ENCODE results near the gene THADA. TPM values are rescaled to one million over a fixed set of nuclear protein-coding genes. Genes with fewer than 3 reads are reported as not detected.
A peak's percentile ranks its signal among the peaks of the same experiment; 100 is the strongest.

Gene THADA
- total RNA-seq, 1 donor from 2014 or later: 33.8 TPM

DNA sequence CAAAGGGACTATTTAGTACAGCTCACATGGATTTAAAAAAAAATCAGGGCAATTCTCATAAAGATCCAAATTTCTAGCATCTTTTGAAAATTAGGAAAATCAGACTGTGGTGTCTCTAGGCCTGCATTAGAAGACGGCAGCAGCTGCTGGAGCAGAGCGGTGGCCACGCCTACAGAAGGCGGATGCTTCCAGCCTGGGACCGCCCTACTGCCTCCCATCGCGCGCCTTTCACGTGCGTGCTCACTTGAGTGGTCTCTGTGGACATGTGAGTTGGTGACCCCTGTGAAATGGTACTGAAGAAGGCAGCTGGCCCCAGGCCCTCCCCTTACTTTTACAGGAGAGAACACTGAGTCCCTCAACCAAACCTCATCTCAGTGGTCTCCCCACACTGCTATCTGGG lies 354.3 kb downstream of the THADA start:
- Mint-ChIP-seq H3K27ac (ENCODE audit: unreplicated experiment) (no peak overlapping the region), H3K27me3 (ENCODE audit: low read depth) (no peaks in the 10 kb centered on the region), H3K36me3 (ENCODE audit: low read depth) (peaks cover 9% of the 10 kb centered on the region), H3K4me3 (no peak overlapping the region), H3K4me1 (no peaks in the 10 kb centered on the region), H3K9me3 (no peaks in the 10 kb centered on the region)
- no peak for DNase-seq (ENCODE audit: low read depth, low spot score)
- TF ChIP-seq, protein P1, sequence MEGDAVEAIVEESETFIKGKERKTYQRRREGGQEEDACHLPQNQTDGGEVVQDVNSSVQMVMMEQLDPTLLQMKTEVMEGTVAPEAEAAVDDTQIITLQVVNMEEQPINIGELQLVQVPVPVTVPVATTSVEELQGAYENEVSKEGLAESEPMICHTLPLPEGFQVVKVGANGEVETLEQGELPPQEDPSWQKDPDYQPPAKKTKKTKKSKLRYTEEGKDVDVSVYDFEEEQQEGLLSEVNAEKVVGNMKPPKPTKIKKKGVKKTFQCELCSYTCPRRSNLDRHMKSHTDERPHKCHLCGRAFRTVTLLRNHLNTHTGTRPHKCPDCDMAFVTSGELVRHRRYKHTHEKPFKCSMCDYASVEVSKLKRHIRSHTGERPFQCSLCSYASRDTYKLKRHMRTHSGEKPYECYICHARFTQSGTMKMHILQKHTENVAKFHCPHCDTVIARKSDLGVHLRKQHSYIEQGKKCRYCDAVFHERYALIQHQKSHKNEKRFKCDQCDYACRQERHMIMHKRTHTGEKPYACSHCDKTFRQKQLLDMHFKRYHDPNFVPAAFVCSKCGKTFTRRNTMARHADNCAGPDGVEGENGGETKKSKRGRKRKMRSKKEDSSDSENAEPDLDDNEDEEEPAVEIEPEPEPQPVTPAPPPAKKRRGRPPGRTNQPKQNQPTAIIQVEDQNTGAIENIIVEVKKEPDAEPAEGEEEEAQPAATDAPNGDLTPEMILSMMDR (conservative IDR thresholded peaks at IDR 0.05): no peak

DNA sequence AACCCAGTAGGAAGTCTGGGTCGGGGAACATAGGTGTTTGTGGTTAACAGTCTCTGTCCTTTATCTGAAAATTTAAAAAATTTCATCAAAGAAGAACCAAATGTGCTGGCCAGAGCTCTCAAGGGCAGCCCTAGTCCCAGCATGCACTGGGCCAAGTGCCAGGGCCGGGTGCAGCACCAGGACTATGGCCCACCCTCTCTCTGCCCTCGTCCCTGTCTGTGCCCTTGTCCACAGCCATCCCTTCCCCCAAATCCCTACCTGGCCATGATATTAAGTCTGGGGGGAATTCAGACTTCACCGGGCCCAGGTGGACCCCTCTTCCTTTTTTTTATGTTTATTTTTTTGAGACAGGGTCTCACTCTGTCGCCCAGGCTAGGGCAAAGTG lies 355.1 kb downstream of the THADA start:
- no peak overlapping the region for H3K4me3 Mint-ChIP-seq
- no peaks in the 10 kb centered on the region for H3K4me1 Mint-ChIP-seq
- no peak overlapping the region for H3K27ac Mint-ChIP-seq (ENCODE audit: unreplicated experiment)
- no peaks in the 10 kb centered on the region for H3K9me3 Mint-ChIP-seq
- TF ChIP-seq, protein P1 (conservative IDR thresholded peaks at IDR 0.05): no peak
- peaks cover 9% of the 10 kb centered on the region for H3K36me3 Mint-ChIP-seq (ENCODE audit: low read depth)
- no peaks in the 10 kb centered on the region for H3K27me3 Mint-ChIP-seq (ENCODE audit: low read depth)
- DNase-seq (ENCODE audit: low read depth, low spot score): no peak

DNA sequence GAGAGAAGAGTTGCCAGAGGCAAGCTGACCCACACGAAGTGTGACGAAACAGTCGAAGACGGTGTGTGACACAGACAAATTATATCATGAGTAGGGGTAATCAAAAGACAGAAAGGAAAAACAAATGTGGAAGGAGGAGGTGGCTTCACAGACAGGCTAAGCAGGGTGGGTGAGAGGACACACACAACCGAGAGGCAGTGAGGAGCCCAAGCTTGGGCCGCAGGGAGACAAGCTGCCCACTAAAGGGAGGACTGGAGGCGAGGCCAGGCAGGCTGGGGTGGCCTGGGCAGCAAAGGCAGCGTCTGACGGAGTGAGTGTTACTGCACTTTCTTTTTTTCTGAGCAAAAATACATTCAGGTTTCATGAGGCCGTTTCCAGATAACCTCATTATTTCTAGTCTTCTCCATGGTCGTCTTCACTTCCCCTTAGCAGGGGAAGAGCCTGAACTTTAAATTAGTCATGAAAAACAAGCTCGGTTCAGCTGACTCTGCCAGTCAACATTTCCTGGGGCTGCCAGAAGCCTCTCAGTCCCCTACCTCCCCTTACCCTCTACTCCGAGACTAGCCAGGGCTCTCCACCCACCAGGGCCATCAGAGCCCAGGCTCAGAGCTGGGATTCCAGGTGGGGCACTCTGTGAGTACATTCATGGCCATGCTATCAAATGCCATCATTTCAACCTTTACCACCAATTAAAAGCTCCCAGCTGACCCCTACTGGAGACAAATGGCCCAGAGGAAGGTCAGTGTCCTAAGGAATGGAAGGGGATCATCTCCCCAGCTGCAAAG lies 355.7 kb downstream of the THADA start:
- Mint-ChIP-seq H3K27me3 (ENCODE audit: low read depth) (no peaks in the 10 kb centered on the region), H3K4me3 (no peak overlapping the region), H3K9me3 (no peaks in the 10 kb centered on the region), H3K27ac (ENCODE audit: unreplicated experiment) (no peak overlapping the region), H3K4me1 (no peaks in the 10 kb centered on the region), H3K36me3 (ENCODE audit: low read depth) (peaks cover 9% of the 10 kb centered on the region)
- TF ChIP-seq, protein P1 (conservative IDR thresholded peaks at IDR 0.05): no peak
- no peak for DNase-seq (ENCODE audit: low read depth, low spot score)

DNA sequence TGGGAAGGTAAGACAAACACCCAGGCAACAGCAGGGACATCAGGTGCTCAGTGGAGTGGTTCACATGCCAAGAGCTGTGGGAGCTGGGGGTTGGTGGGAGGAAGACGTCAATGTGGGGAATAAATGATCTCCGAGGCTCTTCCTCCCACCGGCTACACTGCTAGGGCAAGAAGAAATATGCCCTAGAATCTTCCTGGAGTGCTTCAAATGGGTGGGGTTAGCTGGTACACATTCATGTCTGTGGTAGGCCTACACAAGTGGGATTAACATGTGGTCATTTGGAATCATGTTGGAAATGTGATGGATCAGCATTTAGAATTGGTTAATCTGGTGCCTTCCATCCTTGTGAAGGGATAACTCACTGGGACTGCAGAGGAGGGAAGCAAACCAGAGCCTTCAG lies 357.0 kb downstream of the THADA start:
- no peaks in the 10 kb centered on the region for H3K27me3 Mint-ChIP-seq (ENCODE audit: low read depth)
- DNase-seq (ENCODE audit: low read depth, low spot score): no peak
- H3K9me3 Mint-ChIP-seq: no peaks in the 10 kb centered on the region
- TF ChIP-seq, protein P1 (conservative IDR thresholded peaks at IDR 0.05): no peak
- no peak overlapping the region for H3K4me3 Mint-ChIP-seq
- peaks cover 9% of the 10 kb centered on the region for H3K36me3 Mint-ChIP-seq (ENCODE audit: low read depth)
- no peaks in the 10 kb centered on the region for H3K4me1 Mint-ChIP-seq
- H3K27ac Mint-ChIP-seq (ENCODE audit: unreplicated experiment): peak overlapping the region; percentile 53

DNA sequence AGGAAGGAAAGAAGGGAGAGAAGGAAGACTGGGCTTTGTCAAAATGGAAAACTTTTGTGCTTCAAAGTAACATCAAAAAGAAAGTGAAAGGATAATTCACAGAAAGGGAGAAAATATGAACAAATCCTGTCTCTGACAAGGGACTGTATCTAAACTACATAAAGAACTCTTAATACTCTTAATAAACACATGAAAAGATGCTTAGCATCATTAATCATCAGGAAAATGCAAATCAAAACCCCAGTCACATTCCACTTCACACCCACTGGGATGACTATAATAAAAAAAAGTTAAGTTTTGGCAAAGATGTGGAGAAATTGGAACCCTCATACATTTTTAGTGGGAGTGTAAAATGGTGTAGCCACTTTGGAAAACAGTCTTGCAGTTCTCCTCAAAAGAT lies 357.7 kb downstream of the THADA start:
- Mint-ChIP-seq H3K4me1 (no peaks in the 10 kb centered on the region), H3K4me3 (no peak overlapping the region), H3K27ac (ENCODE audit: unreplicated experiment) (no peak overlapping the region), H3K27me3 (ENCODE audit: low read depth) (no peaks in the 10 kb centered on the region), H3K9me3 (no peaks in the 10 kb centered on the region), H3K36me3 (ENCODE audit: low read depth) (peaks cover 8% of the 10 kb centered on the region)
- no peak for DNase-seq (ENCODE audit: low read depth, low spot score)
- TF ChIP-seq, protein P1 (conservative IDR thresholded peaks at IDR 0.05): no peak
